Stimulated activated CD8-positive, alpha-beta memory T cell treated with anti-CD3 and anti-CD28 coated beads, Interleukin-2, amount 100 ng/mL, for 1 hour (primary cell): ENCODE measurements around the gene ACOT8.
"Not testable (repeated sequence)": the region's sequence is repeated elsewhere in the genome, so short reads cannot be mapped to it uniquely, and the experiment has no call there.

Experiments used
- DNase-seq, 2 donors: peaks; one replicate each; pipeline ENCODE4 v3.0.0-alpha.2; 2020; ENCODE audit warnings: low read depth in 2 of 2

The ACOT8 gene

GRCh38 chr20:45852326-45852725, 4.9 kb downstream of the ACOT8 start:
- DNase-seq, result no peak

DNA sequence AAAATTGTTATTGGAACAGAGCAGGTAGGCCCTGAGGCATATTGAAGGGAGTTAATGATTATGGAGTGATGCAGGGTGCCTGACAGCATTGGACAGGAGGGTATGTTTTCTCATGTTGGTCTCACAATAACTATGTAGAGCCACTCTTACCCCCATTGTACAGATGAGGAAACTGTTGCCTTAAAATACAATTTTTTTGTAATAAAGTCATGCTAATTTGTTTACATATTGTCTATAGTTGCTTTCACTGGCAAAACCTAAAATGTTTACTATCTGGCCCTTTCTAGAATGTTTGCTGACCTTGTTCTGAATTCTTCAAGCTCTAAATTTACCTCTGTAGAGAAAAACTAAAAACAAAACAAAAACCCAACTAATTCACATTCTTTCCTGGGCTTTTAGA, 5.7 kb downstream of the ACOT8 start:
- no peak for DNase-seq

DNA sequence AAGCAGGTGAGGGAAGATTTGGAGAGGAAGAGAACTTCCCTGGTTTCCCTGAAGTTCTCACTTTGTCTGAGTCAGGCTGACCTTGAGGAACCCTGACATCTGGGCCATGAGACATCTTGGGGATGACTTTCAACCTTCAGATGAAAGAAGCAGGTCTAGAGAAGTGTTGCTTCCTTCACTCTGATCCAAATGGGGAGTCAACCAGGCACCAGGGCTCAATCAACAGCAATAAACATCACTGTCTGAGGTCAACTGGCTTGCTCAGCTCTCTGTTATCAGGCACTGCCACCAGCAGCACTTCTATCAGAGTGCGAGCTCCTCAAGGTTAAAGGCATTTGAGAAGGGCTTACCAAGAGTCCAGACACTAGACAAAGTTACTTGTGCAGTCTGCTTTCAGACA, 6.3 kb downstream of the ACOT8 start:
- no peak for DNase-seq

DNA sequence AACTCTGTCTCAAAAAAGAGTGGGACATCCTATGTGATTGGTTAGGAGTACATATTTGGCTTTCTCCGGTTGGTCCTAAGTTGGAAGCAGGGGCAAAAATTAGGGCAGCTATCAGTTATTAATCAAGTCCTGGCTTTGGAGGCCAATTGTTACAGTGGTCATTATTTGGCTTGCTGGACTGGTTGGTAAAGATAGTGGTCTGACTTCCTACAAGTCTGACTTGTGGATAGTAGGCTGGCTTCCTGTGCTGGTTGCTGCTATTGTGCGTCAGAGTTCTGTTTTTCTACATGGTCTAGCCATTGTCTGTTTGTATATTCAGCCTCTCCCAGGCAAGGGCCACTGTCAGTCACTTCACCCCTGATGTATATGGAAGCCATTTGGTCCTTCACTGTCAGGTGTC, 7.0 kb downstream of the ACOT8 start:
- no peak for DNase-seq

- DNase-seq, result no peak
These were observed 8.1 kb downstream of the ACOT8 start for GRCh38 chr20:45848969-45849582.

GRCh38 chr20:45848421-45848820, 8.8 kb downstream of the ACOT8 start:
- DNase-seq, result no peak

DNA sequence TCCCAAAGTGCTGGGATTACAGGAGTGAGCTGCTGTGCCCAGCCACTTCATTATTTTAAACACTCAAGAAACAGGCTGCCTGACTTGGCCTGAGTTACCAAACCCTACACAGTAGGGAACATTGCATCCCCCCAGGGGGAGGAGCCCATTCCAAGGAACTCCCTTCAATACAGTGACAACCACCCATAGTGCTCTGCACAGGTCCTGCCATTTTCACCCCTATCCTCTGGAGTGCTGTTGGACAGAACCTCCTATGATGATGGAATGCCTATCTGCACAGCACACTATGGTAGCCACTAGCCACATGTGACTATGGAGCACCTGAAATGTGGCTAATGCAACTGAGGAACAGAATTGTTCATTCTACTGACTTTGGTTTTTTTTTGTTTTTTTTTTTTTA, 11.7 kb downstream of the ACOT8 start:
- DNase-seq, result no peak

DNA sequence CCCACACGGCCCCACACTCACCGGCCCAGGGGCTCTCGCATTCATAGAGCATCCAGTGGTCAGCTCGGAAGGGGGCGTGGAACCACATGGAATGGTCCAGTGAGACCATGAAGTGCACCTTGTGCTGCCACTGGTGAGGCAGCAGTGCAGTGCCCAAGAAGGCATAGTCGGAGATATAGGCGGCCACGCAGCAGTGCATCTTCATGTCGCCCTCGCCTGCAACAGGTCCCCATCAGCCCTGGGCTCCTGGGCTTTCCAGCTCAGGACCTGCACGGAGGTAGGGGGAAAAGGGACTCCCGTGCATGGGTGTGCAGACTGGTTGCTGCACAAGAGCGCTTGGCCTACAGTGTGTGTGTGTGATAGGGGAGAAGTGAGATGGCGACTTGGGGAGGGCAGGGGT, 13.7 kb downstream of the ACOT8 start:
- no peak for DNase-seq

- DNase-seq, result no peak
These were observed 14.9 kb downstream of the ACOT8 start for GRCh38 chr20:45842169-45842812.

DNA sequence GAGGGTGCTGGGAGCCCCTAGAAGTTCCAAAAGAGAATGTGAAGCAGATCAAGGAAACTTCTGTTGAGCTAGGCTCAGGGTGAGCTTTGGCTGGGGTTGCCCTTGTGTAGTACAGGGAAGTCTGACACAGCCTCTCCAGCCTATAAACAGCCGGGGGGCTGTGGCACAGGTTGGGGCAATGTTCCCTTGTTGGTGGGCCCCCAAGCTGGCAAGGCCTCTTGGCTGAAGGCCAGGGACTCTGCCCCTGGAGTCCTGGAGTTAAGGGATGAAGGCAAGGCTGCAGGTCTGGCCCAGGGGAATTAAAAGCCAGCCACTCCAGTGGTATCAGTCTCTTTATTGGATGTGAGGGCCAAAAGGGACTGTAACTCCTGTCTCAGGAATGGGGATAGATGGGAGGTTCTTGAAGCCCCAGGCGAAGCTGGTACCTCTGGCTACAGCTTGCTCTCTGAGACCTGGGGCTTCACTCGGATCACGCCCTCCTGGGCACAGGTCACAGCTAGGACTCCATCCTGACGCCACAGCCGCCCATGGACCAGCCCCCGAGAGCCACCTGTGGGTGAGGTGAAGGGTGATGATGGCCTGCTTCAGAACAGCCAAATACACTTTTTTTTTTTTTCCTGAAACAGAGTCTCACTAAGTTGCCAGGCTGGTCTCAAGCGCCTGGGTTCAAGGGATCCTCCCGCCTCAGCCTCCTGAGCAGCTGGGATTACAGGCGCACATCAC, 15.6 kb downstream of the ACOT8 start:
- no peak for DNase-seq

DNA sequence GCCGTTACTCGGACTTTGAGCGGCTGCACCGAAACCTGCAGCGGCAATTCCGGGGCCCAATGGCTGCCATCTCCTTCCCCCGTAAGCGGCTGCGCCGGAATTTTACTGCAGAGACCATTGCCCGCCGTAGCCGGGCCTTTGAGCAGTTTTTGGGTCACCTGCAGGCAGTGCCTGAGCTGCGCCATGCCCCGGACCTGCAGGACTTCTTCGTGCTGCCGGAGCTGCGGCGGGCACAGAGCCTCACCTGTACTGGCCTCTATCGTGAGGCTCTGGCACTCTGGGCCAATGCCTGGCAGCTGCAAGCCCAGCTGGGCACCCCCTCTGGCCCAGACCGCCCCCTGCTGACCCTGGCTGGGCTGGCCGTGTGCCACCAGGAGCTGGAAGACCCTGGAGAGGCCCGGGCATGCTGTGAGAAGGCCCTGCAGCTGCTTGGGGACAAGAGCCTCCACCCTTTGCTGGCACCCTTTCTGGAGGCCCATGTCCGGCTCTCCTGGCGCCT, 16.4 kb downstream of the ACOT8 start:
- no peak for DNase-seq

GRCh38 chr20:45836841-45837240, 20.4 kb downstream of the ACOT8 start:
- DNase-seq, result no peak

GRCh38 chr20:45835825-45836224, 21.4 kb downstream of the ACOT8 start:
- no peak for DNase-seq

DNA sequence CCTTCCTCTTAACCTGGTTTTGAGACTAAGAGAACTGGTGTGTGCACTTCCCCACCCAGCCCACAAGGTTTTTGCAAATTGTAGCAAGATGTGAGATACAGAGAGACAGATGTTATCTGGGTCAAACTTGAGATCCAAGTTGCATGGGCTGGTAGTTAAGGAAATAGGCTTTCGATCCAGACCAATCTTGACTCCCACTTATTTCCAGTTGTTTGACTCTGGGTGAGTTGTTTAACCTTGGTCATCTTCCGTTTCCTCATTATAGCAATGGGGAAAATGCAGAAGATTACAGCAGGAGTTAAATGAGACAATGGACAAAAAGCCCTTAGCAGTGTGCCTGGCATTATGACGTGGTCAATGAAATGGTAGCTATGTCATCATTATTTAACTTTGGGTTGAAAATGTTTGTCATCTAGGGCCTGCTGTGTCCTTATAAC, 21.8 kb downstream of the ACOT8 start:
- no peak for DNase-seq

DNA sequence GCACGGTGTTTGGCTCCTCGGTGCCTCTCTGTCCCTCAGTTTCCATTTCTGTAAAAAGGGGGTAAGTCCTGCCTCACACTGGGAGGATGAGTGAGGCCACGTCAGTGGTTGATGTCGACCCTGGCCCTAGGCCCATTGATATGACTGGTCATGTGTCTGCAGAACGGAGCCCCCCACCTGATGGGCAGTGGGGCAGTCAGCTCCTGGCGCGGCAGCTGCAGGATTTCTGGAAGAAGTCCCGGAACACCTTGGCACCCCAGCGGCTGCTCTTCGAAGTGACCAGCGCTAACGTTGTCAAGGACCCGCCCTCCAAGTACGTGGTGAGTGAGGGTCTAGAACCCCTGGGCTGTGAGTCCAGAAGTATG, 22.4 kb downstream of the ACOT8 start:
- no peak for DNase-seq

DNA sequence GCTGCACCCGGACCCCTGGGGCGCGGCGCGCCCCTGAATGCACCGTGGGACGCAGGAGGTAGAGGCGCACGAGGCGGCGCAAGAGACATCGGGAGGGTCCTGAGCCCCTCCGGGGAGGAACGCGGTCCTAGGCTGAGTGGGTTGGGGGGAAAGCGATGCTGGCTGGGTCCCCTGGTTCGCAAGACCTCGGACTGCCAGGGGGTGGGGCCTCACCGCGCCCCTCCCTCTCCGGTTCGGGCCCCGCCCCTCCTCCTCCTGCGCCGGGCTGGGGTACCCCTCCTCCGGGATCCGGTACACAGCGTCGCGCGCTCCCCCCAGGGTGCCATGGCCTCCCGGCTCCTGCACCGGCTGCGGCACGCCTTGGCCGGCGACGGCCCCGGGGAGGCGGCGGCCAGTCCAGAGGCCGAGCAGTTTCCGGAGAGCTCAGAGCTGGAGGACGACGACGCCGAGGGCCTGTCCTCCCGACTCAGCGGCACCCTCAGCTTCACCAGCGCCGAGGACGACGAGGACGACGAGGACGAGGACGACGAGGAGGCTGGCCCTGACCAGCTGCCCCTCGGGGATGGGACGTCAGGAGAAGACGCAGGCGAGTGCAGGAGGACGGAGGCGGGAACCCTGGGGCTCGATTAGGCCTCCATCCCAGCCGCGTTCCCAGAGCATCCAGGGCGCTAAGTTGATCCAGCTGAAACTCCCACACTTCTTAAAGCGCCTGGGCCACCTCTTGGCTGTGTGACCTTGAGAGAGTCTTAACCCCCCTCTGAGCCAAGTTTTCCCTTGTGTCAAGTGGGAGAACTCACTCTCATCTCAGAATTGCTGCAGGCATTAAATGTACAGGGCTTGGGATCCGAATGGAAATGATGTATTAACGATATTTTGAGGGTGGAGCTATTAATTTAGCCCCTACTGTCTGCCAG, 23.1 kb downstream of the ACOT8 start:
- no peak for DNase-seq

DNA sequence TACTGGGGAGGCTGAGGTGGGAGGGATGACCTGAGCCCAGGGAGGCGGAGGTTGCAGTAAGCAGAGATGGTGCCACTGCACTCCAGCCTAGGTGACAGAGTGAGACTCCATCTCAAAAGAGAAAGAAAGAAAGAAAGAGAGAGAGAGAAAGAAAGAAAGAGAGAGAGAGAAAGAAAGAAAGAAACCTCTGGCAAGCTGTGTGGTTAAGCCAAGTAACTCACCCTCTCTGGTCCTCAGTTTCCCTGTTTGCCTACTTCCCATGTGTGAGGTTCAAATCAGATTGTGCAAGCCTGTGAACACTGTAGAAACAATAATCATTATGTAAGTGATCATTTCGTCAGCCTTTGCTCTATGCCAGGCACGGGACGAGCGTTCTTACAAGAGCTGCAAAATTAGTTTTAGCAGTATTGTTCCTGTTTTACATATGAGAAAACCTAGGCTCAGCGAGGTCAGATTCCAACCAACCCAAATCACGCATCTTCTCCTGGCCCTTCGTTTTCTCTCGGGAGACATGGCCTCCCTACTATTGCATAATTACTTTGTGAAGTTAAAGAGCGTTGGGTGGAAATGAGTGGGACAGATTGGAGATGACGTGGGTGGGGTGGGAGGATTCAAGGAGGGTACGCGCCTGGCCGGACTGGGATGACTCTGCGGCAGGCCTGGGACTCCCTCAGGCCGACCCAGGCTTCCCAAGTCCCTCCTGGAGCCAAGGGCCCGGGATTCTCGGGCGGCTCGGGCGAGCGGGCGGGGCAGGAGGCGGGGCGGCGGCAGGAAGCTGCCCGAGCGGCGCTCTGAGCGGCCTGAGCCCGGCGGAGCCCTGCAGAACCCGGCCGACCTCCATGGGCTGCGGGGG, 23.9 kb downstream of the ACOT8 start, which contains the start of gene SNX21:
Gene SNX21, plus strand, starts transcription at position 770 of the 853 bp plus-strand sequence. CDS start 121 bp downstream, outside the sequence.
- DNase-seq, result no peak

DNA sequence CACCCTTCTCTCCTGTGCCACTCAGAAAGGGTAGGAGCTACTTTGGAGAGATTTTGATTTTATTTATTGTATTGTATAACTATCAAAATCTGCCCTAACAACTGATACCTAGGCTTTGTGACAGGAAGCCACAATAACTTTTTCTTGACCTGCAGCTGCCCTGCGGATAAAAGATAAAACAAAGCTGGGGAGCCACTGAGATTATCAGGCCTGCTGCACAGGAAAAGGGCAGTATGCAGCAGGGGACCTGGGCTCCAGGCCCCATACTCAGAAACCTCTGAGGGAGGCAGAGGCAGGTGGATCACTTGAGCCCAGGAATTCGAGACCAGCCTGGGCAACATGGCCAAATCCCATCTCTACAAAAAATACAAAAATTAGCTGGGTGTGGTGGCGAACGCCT, 24.6 kb downstream of the ACOT8 start:
- no peak for DNase-seq

GRCh38 chr20:45829673-45830106, 27.5 kb downstream of the ACOT8 start:
- DNase-seq, result not testable (repeated sequence)

DNA sequence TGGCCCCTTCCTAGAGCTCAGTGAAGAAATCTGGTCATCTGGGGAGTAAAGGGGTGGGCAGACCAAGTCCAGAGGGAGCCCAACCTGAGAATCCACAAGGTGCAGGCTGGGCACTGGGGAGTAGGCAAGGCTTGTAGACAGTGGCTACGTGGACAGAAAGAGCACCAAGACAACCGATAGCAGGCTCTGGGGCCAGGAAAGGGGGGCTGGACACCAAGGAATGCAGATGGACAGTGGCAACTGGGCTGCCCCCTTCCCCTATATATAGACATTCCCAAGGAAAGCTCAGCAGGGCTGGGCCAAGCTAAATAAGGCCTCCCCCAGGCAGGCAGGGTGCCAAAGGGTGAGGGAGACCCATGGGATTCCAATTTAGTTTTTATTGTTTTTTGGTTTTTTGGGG, 28.6 kb downstream of the ACOT8 start:
- DNase-seq, result no peak

GRCh38 chr20:45827712-45828111, 29.5 kb downstream of the ACOT8 start:
- no peak for DNase-seq
